NB4 (cell line): ENCODE measurements around the gene TEKTIP1.

Experiments
- MYC ChIP-seq: IDR thresholded peaks from 2 replicates; pipeline ENCODE4 v1.6.1; 2011; ENCODE audit warnings: low read depth, low read length
- TF ChIP-seq, protein P1 (sequence below): IDR thresholded peaks from one replicate; pipeline ENCODE4 v1.5.1; 2012; ENCODE audit warnings: low read depth, low read length

DNA sequence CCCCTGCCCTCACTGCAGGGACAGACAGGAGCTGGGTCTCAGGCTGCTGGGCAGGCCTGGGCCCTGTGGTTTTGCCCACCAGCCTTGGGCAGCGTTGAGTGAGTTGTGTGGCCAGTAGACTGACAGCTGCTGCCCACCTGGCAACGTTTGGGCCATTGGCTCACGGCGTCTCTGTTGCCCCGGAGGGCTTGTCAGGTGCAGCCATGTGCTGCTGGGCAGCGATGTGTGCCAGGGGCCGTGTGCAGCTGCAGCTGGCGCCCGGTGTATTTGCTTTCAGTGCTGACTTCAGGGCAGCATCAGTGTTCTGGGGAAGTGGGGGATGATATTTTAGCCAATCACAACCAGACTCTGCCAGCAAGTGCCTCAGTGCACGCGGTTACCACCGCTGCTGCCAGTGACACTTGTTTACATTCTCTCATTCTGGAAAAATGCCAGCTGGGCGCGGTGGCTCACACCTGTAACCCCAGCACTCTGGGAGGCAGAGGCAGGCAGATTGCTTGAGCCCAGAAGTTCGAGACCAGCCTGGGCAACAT, 22.2 kb upstream of the TEKTIP1 start:
- TF ChIP-seq, protein P1, sequence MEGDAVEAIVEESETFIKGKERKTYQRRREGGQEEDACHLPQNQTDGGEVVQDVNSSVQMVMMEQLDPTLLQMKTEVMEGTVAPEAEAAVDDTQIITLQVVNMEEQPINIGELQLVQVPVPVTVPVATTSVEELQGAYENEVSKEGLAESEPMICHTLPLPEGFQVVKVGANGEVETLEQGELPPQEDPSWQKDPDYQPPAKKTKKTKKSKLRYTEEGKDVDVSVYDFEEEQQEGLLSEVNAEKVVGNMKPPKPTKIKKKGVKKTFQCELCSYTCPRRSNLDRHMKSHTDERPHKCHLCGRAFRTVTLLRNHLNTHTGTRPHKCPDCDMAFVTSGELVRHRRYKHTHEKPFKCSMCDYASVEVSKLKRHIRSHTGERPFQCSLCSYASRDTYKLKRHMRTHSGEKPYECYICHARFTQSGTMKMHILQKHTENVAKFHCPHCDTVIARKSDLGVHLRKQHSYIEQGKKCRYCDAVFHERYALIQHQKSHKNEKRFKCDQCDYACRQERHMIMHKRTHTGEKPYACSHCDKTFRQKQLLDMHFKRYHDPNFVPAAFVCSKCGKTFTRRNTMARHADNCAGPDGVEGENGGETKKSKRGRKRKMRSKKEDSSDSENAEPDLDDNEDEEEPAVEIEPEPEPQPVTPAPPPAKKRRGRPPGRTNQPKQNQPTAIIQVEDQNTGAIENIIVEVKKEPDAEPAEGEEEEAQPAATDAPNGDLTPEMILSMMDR = no peak
- no peak for TF ChIP-seq MYC
